Ascending aorta (tissue), 2 donors: ENCODE data around the gene CCDC148. TPM values are rescaled to one million over a fixed set of nuclear protein-coding genes. Genes with fewer than 3 reads are reported as not detected.
"Not testable (repeated sequence)": the region's sequence is repeated elsewhere in the genome, so short reads cannot be mapped to it uniquely, and the experiment has no call there.

ENCODE experiments used
- DNase-seq, 2 donors: peaks; one replicate each; pipeline ENCODE4 v3.0.0-alpha.2; 2019; ENCODE audit warnings: low spot score in 2 of 2
- H3K27ac ChIP-seq, 2 donors: fragments of 200-600 bp; sonication (generic); one replicate each; pipeline ENCODE4 v1.5.1; 2016 to 2017; ENCODE audit warnings: mild to moderate bottlenecking in 1 of 2
- H3K27me3 ChIP-seq: fragments of 200-600 bp; sonication (generic); one replicate; pipeline ENCODE4 v1.5.1; 2017
- H3K36me3 ChIP-seq, 2 donors: fragments of 200-600 bp; sonication (generic); one replicate each; pipeline ENCODE4 v1.5.1; 2016
- H3K4me1 ChIP-seq, 2 donors: fragments of 200-600 bp; sonication (generic); one replicate each; pipeline ENCODE4 v1.5.1; 2016 to 2017; ENCODE audit warnings: mild to moderate bottlenecking in 1 of 2
- H3K4me3 ChIP-seq, 2 donors: fragments of 200-600 bp; sonication (generic); one replicate each; pipeline ENCODE4 v1.5.1; 2016 to 2017; ENCODE audit warnings: mild to moderate bottlenecking in 1 of 2
- H3K9me3 ChIP-seq, 2 donors: fragments of 200-600 bp; sonication (generic); one replicate each; pipeline ENCODE4 v1.5.1; 2016
- CTCF ChIP-seq, 3 experiments: fragments of 200-600 bp in 2 of 3; fragments of 450-650 bp in 1 of 3; sonication (generic) in 2 of 3; IDR thresholded peaks; one replicate each; pipeline ENCODE4 v1.5.1; 2016 to 2019; ENCODE audit warnings: antibody characterized with exemption in 3 of 3, mild to moderate bottlenecking in 1 of 3, moderate library complexity in 1 of 3
- intact Hi-C: fragments of 100-400 bp; cut with DNase I; formaldehyde crosslinking; loops from one replicate; pipeline ENCODE4 v1.15.1; 2023
- total RNA-seq: library from RNA; depleted of rRNA; stranded (reverse); fragments of >200 nt; gene quantifications from one replicate; pipeline ENCODE4 v1.1.0, GENCODE V29; 2016

Gene CCDC148
- total RNA-seq, 1 donor from 2014 or later, result not detected

- H3K9me3 ChIP-seq, result no peaks in the 10 kb centered on the region
- intact Hi-C loops, result no loop called here
- H3K4me3 ChIP-seq, result no peak overlapping the region
- H3K27ac ChIP-seq, result no peak overlapping the region
- no peaks in the 10 kb centered on the region for H3K36me3 ChIP-seq
- H3K27me3 ChIP-seq, result no peaks in the 10 kb centered on the region
- H3K4me1 ChIP-seq, result peaks cover 0 to 10% of the 10 kb centered on the region in 2 donors
- DNase-seq, result no peak
- TF ChIP-seq CTCF (IDR thresholded peaks at IDR 0.05), result no peak
Measured at GRCh38 chr2:158481116-158481515, 24.6 kb upstream of the CCDC148 start.

- no peaks in the 10 kb centered on the region for H3K9me3 ChIP-seq
- no peak overlapping the region for H3K27ac ChIP-seq
- H3K27me3 ChIP-seq, result no peaks in the 10 kb centered on the region
- H3K36me3 ChIP-seq, result no peaks in the 10 kb centered on the region
- H3K4me3 ChIP-seq, result peak overlapping the region in 1 of 2 donors; percentile 32
- DNase-seq, result no peak
- intact Hi-C loops, result no loop called here
- TF ChIP-seq CTCF (IDR thresholded peaks at IDR 0.05), result no peak
- H3K4me1 ChIP-seq, result peaks cover 0 to 10% of the 10 kb centered on the region in 2 donors
Measured at GRCh38 chr2:158478816-158479215, 22.3 kb upstream of the CCDC148 start.

GRCh38 chr2:158478237-158478636 lies 21.7 kb upstream of the CCDC148 start:
- intact Hi-C loops, result no loop called here
- Histone ChIP-seq H3K27ac (peak overlapping the region in 1 of 2 donors; percentile 13), H3K4me1 (peaks cover 0 to 10% of the 10 kb centered on the region in 2 donors), H3K9me3 (no peaks in the 10 kb centered on the region), H3K27me3 (no peaks in the 10 kb centered on the region), H3K36me3 (no peaks in the 10 kb centered on the region), H3K4me3 (peak overlapping the region in 1 of 2 donors; percentile 32)
- TF ChIP-seq CTCF (IDR thresholded peaks at IDR 0.05), result no peak
- no peak for DNase-seq

GRCh38 chr2:158477202-158477601 lies 20.6 kb upstream of the CCDC148 start:
- H3K4me1 ChIP-seq, result peaks cover 0 to 10% of the 10 kb centered on the region in 2 donors
- intact Hi-C loops, result no loop called here
- peak overlapping the region; percentile 13 to 26 for H3K27ac ChIP-seq

GRCh38 chr2:158474526-158475011 lies 18.0 kb upstream of the CCDC148 start:
- H3K4me1 ChIP-seq, result peaks cover 0 to 10% of the 10 kb centered on the region in 2 donors
- intact Hi-C loops, H3K4me3 ChIP-seq, H3K36me3 ChIP-seq, DNase-seq, H3K27me3 ChIP-seq, H3K9me3 ChIP-seq, H3K27ac ChIP-seq: not testable (repeated sequence)

More at GRCh38 chr2:158477202-158477601, 20.6 kb upstream of the CCDC148 start:
- DNase-seq, result no peak
- no peaks in the 10 kb centered on the region for H3K36me3 ChIP-seq
- no peak for TF ChIP-seq CTCF (IDR thresholded peaks at IDR 0.05)
- H3K4me3 ChIP-seq, result no peak overlapping the region
- H3K9me3 ChIP-seq, result no peaks in the 10 kb centered on the region
- H3K27me3 ChIP-seq, result no peaks in the 10 kb centered on the region

- DNase-seq, result no peak
- TF ChIP-seq CTCF (IDR thresholded peaks at IDR 0.05), result no peak
- Histone ChIP-seq H3K9me3 (no peaks in the 10 kb centered on the region), H3K4me3 (no peak overlapping the region), H3K27me3 (no peaks in the 10 kb centered on the region), H3K36me3 (no peaks in the 10 kb centered on the region), H3K4me1 (peaks cover 0 to 10% of the 10 kb centered on the region in 2 donors), H3K27ac (no peak overlapping the region)
- intact Hi-C loops, result no loop called here
Measured at GRCh38 chr2:158473719-158474392, 17.3 kb upstream of the CCDC148 start.

GRCh38 chr2:158473300-158473699 lies 16.7 kb upstream of the CCDC148 start:
- H3K9me3 ChIP-seq, H3K4me1 ChIP-seq, H3K4me3 ChIP-seq, H3K36me3 ChIP-seq, DNase-seq, H3K27ac ChIP-seq, H3K27me3 ChIP-seq, intact Hi-C loops: not testable (repeated sequence)

- intact Hi-C loops, H3K4me3 ChIP-seq, H3K27ac ChIP-seq, H3K4me1 ChIP-seq, DNase-seq, H3K27me3 ChIP-seq, H3K36me3 ChIP-seq, H3K9me3 ChIP-seq: not testable (repeated sequence)
Measured at GRCh38 chr2:158472829-158473228, 16.3 kb upstream of the CCDC148 start.
